Glomerular visceral epithelial cell (primary cell): ENCODE measurements around the gene MLLT6.
A peak's percentile ranks its signal among the peaks of the same experiment; 100 is the strongest.
"Not testable (repeated sequence)": the region's sequence is repeated elsewhere in the genome, so short reads cannot be mapped to it uniquely, and the experiment has no call there.

ENCODE experiments used
- DNase-seq: peaks from one replicate; pipeline ENCODE4 v3.0.0-alpha.2; 2016; ENCODE audit errors: extremely low spot score

Gene MLLT6

DNA sequence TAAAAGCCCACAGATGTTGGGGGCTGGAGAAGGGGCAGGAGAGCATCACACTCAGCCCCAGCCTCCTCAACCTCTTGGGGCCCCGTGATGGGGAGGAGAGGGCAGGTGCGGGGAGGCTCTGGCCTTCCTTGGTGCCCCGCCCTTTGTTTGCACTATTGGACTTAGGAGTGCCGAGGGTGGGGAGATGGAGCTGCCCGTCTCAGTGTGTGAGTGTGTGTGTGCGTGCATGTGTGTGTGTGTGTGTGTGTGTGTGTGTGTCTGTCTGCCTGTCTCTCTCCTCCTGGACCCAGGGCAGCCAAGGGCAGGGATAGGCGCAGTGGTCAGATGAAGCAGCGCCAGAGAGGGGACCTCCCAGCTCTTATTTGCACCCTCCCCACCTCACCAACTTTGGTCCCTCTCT lies 21.1 kb downstream of the MLLT6 start:
- not testable (repeated sequence) for DNase-seq

DNA sequence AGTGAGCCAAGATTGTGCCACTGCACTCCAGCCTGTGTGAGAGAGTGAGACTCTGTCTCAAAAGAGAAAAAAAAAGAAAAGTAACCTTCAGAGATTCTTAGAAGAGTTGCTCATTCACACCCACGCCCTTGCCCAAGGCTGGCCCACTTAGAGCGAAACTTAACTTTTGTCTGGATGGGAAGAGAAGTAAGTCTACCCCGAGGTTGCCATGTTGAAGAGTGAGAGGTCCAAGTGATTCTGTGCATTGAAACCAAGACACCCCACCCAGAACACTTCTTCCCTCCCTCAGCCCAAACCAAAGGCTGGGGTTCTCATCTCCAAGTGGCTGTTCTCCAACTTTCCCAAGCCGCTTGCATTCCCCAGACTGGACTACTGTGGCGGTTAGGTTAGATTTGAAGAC lies 22.7 kb downstream of the MLLT6 start:
- no peak for DNase-seq

DNA sequence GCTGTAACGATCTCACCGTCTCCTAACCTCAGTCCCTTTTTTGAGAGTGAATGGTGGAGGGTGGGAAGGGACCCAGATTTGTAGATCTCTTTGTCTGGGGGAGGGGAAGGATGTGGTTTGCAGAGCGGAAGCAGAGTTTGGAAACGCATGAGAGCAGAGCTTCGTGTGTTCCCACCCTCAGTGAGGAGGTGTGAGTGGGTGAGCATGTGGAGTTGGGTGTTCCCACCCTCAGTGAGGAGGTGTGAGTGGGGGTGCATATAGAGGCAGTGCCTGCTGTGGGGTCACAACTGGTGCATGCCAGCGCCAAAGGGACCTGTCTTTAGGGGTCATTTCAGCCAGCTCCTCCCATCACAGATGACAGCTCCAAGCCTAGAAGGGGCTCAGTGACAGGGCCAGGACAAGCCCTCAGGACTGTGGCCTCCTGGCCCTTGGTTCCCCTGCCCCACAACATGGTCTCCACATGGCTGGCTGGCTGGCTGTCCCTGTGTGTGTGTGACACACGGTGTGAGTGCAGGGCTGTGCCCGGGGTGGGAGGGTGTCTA lies 23.3 kb downstream of the MLLT6 start:
- no peak for DNase-seq

DNA sequence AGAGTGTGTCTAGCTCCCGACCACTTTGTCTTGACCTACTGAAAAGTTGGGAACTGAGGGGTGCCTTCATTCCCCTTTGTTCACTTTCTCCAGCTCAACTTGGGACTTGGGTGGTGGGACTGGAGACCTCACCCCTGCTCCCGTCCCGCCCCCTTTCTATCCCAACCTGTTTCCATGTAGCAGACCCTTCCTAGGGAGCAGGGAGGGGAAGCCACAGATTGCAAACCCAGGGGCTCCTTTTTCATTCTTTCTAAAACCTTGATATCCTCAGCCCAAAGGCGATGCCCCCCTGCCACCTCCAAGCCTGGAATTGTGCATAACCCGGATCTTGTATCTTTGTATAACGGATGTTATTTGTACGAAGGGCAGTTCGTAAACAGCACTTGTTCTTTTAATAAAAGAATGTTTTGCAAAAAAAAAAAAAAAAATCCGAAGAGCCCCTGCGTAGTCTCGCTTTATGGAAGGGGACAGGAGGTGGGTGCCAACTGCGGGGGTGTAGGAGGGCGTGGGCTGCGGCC lies 24.4 kb downstream of the MLLT6 start:
- no peak for DNase-seq

DNA sequence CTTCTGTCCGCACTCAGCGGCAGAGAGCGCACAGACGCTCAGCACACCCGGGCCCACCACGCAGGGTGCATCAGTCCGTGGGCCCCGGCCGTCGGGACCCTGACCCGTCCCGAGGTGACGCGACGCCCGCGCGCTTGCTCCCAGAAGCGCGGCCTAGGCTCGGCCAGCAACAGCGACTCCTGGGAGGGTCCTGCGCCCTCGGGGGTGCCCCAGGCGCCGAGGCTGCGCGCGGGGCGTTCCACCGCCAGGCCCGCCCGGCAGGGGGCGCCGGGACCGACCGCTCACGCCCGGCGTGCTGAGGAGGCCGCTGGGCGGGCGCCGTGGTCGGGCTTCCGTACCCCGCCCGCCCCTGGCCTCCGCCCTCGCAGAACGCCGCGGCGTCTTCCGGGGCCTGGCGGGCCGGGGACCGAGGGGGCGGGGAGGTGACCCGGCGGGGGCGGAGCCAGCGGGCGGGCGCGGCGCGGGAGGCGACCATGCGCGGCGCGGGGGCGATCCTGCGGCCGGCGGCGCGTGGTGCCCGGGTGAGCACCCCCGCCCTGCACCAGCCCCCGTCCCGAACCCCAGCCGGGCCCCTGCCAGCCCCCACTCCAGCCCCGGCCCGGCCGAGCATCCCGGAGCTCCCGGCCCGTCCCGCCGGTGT lies 24.9 kb downstream of the MLLT6 start, which contains the start of gene CISD3:
Gene CISD3 (plus strand): TSS at position 456 of the 640 bp plus-strand sequence. CDS start 18 bp downstream, at position 474.
- peak; percentile 91 for DNase-seq

DNA sequence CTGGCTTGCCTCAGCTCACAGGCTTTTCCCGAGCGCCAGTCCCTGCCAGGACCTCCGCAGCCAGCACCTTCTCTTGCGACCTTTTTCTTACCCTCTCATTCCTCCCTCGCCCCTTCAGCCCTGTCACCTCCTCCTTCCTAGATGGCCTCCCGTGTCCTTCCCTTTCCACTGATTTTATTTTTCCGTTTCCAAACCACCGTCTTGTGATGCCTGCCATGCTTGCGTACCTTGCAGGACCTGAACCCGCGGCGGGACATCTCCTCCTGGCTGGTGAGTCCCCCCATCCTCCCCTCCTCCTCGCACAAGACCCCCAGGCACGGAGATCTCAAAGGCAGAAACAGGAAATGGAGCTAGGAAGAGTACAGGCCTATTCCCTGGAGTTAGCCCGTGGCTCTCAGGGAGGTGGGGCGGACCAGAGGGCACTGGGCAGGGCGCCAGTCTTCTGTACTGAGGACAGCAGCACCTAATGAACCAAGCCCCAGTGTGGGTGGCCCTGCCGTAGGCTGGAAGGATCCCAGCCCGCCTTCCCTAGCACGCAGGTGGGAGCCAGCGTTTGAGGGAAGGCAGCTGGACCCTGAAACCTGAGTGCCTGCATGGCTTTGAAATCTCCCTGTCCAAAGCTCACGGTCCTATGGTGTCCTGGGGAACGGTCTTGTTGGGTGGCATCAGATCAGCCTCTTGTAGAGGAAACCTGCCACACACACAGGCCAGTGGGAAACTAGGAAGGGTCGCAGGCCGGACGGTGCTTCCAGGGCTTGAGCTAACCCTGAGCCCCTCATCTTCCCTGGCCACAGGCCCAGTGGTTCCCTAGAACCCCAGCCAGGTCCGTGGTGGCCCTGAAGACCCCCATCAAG lies 25.7 kb downstream of the MLLT6 start:
- peak; percentile 89 for DNase-seq

DNA sequence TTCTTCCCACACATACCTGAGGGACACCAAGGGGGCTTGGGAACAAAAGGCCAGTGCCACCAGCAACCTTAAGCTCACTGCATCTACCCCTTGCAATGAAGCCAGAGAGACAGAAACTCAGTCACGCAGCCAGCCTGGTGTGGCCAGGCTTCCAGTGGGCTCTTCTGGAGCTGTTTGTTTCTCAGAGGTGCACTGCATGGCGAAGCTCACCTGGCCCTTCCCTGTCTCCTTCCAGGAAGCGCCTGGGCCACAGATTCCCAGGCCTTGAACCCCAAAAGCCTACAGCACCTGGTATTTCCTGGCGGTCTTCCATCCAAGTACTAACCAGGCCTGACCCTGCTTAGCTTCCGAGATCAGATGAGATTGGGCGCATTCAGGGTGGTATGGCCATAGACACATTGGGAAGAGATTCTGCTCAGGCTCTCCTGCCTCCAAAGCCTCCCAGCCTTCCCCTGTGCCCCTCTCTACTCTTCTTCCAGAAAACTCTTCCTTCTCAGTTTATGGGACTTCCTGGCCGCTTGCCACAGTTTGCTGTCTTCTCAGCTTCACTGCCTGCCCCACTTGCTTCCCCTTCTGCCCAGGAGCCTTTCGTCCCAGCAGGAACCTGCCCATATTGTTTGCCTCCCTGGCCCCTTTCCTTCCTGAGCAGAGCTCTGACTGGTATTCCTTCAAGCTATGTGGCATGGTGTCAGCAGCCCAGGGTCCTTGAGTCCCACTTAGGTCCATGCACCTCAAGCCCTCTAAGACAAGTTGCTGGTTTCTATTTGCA lies 26.6 kb downstream of the MLLT6 start:
- no peak for DNase-seq

DNA sequence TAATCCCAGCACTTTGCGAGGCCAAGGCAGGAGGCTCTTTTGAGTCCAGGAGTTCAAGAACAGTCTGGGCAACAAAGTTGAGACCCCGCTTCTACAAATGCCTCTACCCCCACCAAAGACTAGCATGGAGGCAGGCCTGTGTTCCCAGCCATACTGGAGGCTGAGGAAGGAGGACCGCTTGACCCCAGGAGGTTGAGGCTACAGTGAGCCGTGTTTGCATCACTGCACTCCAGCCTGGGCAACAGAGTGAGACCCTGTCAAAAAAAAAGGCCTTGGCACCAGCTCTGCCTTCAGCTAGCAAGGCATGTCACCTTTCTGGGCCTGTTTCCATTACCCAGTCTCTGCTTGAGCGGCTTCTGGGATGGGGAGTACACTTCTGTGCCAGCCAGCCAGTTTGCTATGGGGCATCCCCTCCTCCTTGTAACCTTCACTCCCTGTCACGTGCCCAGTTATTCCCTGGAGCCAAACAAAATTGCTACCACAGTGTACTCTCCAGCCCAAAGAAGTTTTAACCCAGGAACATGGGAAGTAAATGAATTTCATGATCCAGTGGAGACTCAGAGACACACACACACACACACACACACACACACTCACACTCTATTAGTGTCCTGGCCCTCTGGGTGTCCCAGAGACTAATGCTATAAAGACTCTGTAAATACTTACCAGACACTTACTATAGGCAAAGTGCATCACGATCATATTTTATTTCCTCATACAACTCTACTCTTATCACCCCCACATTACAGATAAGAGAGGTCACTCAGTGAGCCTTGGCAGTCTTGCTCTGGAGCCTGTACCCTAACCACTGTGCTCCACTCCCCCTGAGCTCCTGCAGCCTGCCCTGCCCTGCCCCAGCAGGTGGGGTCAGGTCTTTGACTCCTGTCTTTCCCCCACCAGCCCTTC lies 27.6 kb downstream of the MLLT6 start:
- DNase-seq: no peak

DNA sequence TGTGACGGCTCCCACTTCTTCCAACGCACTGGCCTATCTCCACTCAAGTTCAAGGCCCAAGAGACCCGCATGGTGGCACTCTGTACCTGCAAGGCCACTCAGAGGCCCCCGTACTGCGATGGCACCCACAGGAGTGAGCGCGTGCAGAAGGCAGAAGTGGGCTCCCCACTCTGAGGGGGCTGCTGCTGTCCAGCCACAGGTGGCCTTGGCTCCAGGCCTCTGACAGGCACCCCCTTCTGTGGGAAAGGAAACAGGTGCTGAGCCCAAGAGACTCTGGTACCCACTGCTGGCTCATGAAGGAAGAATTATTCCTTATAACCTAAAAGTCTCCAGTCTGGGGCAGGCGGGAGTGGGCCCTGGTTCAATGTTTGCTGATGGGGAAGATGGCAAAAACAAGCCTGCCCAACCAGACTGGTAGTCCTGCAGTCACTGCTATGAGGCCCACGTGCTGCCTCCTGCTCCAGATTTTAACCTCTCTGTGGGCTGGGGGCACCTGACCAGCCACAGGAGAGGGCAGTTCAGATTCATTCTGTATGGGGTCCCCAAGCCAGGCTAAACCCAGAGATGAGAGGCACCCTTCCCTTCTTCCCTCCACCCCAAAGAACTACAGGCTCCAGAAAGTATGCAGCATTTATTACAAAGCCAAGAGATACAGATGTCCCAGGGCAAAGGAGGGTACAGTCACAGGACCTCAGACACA lies 28.4 kb downstream of the MLLT6 start:
- no peak for DNase-seq

DNA sequence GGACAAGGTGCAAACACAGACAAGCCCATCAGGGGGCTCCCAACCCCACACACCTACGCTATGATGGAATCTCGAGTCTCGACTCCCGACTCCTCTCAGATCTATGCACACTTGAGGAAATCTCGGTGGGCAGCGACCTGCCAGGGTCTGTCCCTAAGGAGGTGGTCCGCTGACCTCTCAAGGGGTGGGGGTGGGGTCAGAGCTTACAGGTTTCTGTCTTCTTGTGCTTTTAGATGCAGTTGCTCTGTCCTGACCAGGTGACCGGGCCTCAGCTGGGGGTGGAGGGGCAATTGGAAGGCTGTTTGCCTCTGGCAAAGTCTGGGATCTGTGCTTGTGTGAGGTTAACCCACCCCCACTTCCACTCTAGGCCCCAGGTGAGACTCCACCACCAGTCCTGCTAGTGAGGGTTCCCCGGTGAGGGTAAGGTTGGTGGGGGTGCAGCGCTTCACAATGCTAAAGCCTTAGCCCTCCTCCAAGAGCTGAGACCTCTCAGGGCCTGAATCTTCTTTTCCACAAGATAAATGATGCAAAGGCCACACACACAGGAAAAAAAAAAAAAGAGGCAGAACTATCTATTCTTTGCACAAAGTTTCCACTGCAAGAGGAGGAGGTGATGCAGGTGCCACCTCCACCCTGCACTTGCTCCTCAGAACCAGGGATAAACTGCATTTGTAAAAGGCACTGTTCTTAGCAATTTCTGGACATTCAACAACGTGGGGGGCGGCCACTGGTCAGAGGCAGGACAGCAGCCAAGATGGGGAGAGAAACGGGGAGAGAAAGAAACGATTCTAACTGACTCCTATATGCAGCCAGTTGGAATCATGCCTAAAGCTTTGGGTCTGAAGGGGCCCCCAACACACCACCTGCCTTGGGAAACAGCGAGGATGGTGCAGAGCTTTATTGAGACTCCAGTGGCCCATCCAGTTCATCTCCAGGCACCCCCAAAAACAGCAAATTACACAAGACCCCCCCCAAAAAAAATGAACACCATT lies 29.2 kb downstream of the MLLT6 start:
- DNase-seq: no peak

DNA sequence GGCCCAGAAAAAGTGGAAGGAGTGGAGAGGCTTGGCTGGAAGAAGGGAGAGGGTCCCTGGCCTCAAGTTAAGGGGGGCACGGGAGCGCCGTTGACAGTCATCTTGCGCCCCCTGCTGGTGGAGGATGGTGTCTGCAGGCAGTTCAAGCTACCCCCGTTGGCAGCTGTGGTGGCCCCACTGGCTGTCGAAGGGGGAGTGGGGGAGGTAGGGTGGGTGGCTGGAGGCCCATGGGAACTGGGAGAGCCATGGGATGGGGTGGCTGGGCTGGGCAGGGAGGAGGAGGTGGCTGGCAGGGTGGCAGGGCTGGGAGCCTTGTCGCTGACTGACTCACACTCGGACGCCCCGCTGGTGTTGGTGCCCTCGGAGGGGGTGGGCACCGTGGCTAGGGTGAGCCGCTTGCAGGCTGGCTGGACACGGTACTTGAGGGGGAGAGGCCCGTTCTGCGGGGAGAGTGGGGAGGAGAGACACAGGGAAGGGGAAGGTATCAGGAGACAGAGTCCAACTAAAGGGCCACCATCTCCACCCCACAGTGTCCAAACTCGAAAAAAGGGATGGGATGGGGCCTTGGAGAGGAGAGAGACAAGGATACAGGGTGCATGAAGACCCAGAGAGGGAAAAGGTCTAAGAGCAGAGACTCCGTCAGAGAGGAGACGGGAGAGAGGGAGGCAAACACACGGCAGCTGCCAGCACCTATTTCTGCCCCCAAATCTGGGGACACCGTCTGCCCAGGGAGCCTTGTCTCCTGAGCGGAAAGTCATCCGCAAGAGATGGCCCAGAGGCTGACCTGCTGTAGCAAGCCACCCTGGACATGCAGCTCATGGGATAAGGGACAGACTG lies 30.3 kb downstream of the MLLT6 start:
- peak; percentile 56 for DNase-seq

DNA sequence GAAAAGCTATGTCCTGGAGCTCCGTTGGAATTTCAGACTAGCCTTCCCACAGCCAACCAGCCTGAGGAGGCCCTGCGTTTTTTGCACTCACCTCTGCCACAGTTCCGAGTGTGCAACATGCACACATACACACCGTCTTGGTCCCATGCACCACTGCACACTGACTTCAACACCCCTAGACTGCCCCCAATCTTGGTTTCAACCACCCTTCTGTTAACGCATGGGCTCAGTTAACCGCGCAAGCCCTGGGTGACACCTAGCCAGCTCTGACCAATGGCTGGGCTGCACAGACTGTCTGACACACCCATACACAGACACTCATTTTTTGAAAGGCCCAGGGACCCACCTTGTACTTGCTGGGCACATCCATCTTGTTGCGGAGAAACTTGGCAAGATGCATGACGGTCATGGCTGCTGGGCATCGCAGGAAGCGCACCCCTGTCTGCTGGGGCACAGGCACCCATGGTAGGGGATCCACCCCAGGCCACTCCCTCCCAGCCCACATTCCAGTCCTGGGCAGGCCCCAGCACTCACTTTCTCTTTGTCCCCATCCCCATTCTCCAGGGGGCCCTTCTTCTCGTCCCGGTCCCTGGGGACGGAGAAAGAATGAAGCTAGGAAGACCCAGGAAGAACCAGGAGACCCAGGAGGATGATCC lies 33.1 kb downstream of the MLLT6 start:
- no peak for DNase-seq

DNA sequence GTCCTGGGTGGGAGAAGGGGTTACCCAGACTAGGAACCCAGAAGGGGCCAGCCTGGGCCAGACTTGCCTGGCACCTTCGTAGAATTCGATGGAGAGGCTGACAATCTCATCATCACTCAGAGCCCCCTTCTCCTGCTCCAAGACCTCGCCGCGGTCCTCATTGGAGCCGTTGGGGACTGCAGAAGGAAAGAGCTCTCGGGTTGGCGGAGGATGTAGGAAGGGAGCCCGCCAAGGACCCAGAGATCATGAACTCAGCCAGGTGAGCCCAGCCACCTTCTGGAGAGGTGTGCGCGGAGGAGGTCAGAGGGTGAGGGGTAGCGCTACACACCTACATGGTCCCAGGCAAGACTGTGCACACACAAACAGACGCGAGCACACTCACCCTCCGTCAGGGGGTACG lies 33.6 kb downstream of the MLLT6 start:
- DNase-seq: no peak

DNA sequence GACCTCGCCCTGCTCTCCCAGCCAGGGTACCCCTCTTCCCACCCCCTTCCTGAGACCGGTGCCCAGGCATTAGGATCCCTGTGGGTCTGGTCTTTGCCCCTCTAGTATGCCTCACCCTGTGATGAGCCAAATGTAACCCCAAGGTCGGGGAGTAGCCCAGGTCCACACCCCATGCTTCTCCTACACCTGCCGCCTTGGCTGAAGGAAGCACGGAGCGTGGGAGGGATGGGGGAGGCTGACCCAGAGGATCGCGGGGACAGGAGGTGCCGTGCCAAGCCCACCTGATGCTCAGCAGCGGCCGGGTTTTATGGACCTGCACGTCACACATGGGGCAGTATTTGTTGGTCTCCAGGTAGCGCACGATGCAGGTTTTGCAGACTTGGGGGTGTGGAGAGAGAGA lies 34.2 kb downstream of the MLLT6 start:
- DNase-seq: no peak

DNA sequence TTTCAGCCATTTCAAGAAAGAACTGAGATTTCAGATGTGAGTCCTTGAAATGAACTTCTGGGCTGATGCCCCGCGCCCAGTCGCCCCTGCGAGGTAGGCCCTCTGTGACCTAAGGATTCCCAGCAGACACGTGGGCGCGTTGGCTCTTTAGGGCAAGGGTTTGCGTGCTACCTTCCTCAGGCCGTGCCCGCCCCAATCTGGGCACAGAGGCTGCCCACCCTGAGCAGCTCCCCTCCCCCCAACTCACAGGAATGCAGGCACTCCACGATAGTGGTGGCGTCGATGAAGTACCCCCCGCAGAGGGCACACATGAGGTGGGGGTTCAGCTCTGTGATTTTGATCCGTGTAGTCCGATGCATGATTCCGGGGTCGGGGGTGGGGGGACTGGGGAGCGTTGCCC lies 35.0 kb downstream of the MLLT6 start:
- DNase-seq: no peak

DNA sequence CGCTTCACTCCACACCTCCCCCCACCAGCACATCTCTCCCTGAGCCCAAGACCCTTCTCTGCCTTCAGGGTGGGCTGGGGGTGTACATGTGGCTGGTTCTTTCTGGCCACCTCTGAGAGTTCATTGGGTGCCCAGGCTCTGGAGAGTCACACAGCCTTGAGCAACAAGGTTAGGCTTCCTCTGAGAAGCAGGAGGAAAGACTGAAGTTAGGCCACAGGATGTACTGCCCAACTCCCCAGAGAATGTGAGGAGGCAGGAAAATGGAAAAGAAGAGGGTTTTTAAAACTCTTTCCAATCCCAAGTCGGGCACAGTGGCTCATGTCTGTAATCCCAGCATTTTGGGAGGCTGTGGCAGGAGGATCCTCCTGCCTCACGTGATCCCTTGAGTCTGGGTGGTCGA lies 35.7 kb downstream of the MLLT6 start:
- DNase-seq: no peak

DNA sequence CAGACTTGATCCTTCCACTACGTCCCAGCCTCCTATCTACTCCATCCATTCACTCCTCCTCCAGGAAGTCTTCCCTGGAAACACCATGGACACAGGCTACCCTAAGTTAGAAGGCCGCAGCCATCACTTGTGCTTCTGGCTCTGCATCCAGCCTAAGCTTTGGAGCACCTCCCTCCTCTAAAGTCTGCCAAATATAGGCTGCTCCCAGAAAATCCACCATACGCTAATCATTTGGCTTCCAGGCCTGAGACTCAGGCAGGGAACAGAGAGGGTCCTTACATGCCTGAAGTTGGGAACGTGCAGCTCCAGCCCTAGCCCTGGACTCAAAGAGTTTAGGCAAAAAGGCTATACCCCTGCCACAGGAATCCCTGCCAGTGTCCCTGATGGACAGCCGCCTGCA lies 36.4 kb downstream of the MLLT6 start:
- no peak for DNase-seq
